GM19043 (cell line): ENCODE results near the gene FUZ.
"Not testable (repeated sequence)": the region's sequence is repeated elsewhere in the genome, so short reads cannot be mapped to it uniquely, and the experiment has no call there.

Source experiments
- ATAC-seq: cut with Tn5 transposase; IDR thresholded peaks from one replicate; pipeline ENCODE4 v1.9.1; 2021; ENCODE audit warnings: low read depth; ENCODE audit not compliant: unreplicated experiment

Gene FUZ

DNA sequence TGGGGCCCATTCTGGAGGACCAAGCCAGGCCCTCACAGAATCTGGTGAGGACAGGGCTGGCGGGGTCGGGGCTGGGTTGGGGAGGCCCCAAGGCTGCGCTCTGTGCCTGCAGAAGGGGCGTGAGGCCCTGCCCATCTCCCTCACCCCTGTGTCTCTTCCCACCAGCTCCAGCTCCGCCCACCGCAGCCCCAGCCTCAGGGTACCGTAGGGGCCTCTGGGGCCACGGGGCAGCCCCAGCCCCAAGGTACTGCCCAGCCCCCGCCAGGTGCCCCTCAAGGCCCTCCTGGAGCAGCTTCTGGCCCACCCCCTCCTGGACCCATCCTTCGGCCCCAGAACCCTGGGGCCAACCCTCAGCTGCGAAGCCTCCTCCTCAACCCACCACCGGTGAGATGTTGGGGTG, 22.5 kb upstream of the FUZ start:
- ATAC-seq = no peak

DNA sequence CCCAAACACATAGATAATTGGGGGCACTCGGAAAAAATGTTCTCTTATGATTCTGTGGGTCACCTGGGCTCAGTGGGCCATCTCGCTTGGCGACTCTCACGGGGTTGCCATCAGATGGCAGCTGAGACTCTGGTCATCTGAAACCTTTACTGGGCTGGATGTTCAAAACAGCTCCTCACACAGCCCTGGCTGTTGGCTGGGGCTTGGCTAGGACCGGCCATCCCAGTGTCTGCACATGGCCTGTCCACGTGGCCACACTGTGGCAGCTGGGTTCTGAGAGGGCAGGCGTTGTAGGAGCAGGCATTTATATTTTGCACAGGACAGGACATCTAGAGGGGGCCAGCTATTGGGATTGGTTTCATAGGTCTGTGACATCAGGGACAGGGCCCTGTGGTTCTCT, 20.5 kb upstream of the FUZ start:
- ATAC-seq = no peak

GRCh38 chr19:49832556-49832955, 19.5 kb upstream of the FUZ start:
- no peak for ATAC-seq

DNA sequence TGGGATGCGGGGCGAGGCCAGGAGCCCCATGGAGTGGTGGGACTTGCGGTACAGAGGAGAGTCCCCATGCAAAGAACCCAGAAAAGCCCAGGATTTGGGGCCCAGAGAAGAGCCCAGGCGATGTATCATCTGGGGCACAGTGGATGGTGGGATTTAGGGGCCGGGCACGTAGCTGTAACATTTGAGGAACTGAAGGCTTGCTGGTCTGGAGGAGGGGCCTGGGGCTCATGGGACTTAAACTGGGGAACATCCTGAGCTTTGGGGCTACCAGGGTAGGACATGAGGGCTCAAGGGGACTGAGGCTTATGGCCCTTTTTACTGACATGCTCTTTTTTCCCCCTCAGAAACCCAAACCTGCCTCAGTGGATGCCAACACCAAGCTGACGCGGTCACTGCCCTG, 18.5 kb upstream of the FUZ start:
- no peak for ATAC-seq

GRCh38 chr19:49830766-49831165, 17.7 kb upstream of the FUZ start:
- ATAC-seq = no peak

DNA sequence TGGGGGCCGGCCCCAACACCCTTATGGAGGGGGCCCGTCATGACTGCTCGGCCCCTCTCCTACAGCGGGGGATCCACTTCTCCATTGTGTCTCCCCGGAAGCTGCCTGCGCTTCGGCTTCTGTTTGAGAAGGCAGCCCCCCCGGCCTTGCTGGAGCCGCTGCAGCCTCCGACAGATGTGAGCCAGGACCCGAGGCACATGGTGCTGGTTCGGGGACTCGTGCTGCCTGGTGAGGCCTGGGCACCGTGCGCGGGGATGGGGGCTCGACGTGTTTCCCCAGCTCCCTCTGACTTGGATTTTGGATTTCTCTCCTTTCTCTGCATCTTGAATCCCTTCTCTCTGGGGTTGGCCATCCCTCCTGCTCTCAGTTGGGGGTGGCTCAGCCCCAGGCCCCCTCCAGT, 16.6 kb upstream of the FUZ start:
- no peak for ATAC-seq

DNA sequence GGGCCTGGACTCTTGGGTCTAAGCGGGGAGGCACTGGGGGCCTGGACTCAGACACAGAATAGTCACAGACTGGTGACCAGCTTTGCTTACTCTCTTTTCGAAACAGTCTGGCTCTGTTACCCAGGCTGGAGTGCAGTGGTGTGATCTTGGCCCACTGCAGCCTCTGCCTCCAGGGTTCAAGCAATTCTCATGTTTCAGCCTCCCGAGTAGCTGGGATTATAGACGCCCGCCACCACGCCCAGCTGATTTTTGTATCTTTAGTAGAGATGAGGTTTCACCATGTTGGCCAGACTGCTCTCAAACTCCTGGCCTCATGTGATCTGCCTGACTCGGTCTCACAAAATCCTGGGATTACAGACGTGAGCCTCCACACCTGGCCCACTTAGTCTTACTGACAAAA, 16.1 kb upstream of the FUZ start:
- no peak for ATAC-seq

GRCh38 chr19:49827034-49827433, 13.9 kb upstream of the FUZ start:
- ATAC-seq = no peak

- ATAC-seq = no peak
Measured at GRCh38 chr19:49824662-49825061, 11.6 kb upstream of the FUZ start.

GRCh38 chr19:49823472-49823871, 10.4 kb upstream of the FUZ start:
- no peak for ATAC-seq

GRCh38 chr19:49820125-49820524, 7.0 kb upstream of the FUZ start:
- no peak for ATAC-seq

DNA sequence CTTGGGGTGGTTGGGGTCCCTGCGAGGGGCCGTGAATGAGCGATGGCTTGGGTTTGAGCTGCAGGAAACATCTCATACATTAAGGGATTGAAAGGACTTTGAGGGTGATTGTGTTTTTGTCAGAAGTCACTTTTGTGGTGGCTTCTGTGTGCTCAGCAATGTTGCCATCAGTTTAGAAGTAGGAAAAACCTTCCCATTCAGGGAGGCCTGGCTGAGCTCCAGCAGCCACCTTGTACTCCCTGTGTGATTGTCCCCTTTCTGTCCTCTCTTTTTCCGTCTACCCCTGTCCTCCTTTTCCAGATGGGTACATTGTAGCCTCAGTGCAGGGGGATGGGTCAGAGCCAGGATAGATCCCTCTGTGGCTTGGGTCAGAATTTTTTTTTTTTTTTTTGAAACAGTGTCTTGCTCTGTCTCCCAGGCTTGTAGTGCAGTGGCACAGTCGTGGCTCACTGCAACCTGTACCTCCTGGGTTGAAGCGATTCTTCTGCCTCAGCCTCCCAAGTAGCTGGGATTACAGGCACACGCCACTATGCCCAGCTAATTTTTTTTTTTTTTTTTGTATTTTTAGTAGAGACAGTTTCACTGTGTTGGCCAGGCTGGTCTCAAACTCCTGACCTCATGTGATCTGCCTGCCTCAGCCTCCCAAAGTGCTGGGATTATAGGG, 6.5 kb upstream of the FUZ start:
- ATAC-seq = not testable (repeated sequence)

DNA sequence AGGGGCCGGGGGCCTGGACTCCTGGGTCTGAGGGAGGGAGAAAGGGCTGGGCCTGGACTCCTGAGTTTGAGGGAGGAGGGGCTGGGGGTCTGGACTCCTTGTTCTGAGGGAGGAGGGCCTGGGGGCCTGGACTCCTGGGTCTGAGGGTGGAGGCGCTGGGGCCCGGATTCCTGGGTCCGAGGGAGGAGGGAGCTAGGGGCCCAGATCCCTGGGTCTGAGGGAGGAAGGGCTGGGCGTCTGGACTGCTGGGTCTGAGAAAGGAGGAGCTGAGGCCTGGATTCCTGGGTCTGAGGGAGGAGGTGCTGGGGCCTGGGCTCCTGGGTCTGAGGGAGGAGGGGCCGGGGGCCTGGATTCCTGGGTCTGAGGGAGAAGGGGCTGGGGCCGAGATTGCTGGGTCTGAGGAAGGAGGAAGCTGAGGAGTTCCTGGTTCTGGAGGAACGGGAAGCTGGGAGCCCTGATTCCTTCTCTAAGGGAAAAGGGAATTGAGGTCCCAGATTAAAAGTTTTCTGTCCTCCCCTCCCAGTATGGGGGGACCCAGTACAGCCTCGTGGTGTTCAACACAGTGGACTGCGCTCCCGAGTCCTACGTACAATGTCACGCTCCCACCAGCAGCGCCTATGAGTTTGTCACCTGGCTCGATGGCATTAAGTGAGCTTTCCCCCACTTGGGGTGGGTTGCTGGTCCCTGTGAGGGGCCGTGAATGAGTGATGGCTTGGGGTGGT, 5.7 kb upstream of the FUZ start:
- ATAC-seq = no peak

- ATAC-seq = no peak
Measured at GRCh38 chr19:49817964-49818648, 5.0 kb upstream of the FUZ start, which contains the start of gene MED25. MED25 (plus strand) TSS chr19:49818289; CDS start chr19:49818342, 53 bp downstream.

GRCh38 chr19:49816590-49816989, 3.5 kb upstream of the FUZ start:
- ATAC-seq = no peak

GRCh38 chr19:49814010-49814409, 918 bp upstream of the FUZ start:
- no peak for ATAC-seq

DNA sequence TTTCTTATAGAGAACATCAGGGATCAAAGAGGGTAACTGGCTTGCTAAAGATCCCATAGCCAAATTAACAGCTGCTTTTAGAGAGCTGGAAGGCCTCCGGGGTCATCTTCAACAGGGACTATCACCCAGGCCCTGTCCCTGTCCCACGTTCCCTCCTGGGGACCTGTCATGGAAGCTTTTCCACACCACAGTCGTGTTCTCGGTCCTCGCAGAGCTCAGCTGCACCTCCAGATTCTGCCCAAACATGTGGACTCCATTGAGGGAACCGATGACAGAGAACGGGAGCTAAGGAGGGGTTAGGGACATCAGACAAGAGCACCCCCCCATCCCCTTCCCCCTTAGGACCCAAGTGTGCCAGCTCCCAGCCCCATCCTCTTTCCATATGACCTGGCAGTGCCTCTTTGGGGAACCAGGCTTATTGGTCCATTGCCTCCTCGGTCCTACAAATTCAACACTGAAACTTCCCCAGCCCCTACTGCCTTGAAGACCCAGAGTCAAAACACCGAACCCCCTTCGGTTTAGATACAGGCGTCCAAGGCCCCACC, 568 bp downstream of the FUZ start:
- ATAC-seq = no peak

DNA sequence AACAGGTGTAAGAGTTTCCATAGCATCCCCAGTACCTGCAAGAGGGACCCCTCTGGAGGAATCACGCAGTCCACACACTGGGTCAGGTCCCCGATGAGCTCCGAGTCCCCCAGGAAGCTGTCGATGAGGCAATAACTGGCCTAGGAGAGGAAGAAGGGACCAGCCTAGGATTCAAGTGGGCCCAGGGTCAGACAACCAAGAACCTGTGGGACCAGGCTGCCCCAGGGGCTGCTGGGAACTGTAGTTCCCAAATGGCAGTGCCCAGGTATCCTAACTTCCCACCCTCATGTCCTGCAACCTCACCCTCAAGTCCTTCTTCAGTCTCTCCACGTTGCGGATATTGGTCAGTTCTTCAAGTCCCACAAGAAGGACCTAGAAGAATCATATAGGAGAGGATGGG, 1.8 kb downstream of the FUZ start:
- ATAC-seq = no peak

DNA sequence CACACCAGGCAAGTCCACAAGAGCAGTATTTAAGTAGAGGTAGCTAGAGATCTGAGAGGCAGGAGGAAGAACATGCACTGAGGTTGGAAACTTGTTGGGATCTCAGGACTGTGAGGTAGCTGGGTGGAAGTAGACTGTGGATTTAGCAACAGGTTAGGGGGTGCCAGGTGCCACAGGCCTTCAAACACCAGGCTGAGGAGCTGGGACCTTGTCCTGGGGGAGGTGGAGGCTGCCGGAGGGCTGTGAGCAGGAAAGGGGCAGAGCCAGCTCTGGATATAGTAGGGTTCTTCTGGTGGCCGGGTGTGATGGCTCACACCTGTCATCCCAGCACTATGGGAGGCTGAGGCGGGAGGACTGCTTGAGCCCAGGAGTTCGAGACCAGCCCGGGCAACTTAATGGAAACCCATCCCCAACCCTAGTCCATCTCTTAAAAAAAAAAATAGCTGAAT, 3.1 kb downstream of the FUZ start:
- ATAC-seq = no peak

DNA sequence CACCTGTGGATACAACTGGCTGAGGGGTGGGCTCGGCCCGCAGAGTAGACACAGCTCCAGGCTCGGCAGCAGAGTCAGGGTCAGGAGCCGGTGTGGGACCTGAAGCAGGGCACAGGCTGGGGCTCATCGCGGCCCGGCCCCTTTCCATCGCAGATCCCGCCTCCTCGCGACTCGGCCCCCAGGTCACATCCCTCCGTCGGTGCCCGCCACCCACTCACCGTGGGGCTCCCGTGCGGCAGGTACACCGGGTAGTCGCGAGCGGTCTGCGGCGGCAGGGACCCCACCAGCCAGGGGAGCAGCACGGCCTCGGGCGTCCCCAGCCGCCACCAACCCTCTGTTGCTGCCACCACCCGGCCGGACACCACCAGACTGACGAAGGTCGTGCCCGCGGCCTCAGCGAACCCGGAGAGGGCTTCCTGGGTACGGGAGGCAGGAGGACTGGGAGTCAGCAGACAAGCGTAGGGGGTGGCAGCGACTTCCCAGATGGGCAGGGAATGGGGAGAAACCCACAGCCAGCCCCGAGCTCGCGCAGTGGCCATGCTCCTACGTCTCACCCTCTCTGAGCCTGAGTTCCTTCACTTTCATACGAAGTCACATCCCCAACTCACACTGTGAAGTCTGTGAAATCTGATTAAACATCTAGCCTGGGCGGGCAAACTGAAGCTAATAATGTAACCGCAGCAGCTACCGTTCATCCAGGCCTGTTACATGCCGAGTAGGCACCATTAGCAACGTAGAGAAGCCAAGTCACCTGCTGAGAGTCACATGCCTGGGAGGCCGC, 3.7 kb downstream of the FUZ start:
- ATAC-seq = no peak

DNA sequence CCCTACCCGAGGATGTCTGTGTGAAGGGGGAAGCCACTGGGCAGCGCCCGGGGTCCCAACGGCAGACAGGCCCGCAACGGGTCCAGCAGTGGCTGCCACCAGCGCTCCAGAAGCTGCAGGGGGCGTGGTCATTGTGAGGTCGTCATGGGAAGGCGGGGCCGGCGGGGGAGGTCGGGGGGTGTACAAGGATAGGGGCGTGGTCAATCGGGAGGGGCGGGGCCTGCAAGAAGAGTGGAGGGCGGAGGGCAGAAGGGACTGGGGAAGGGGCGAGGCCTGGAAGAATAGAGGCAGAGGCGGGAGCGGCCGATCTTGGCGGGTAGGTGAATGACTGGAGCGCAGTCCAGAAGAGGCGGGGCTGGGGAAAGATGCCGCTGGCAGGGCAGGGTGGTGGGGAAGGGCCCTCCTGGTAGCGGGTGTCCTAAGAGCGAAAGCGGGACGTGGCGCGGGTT, 4.4 kb downstream of the FUZ start:
- no peak for ATAC-seq
